IMR-90 (cell line): Measurements from ENCODE around the gene AOPEP.

Source experiments
- BHLHE40 ChIP-seq: fragments of 150-350 bp; IDR thresholded peaks from 2 replicates; pipeline ENCODE4 v1.6.1; 2016; ENCODE audit warnings: mild to moderate bottlenecking, low read depth, low read length
- CTCF ChIP-seq: conservative IDR thresholded peaks from 2 replicates; pipeline ENCODE4 v1.5.1; 2012; ENCODE audit warnings: mild to moderate bottlenecking, low read depth, low read length, improper control_type of control experiment
- RFX5 ChIP-seq: IDR thresholded peaks from 2 replicates; pipeline ENCODE4 v1.8.0; 2012; ENCODE audit warnings: low read depth, mild to moderate bottlenecking, low read length, moderate library complexity

- TF ChIP-seq BHLHE40 (no peak), CTCF (no peak), RFX5 (no peak)
Observed at GRCh38 chr9:94944626-94945025, 218.1 kb downstream of the AOPEP start.
